ELF-1 (cell line): ENCODE results near the gene HIVEP3.

Experiments used
- DNase-seq: peaks from one replicate; pipeline ENCODE4 v3.0.0-alpha.2; 2016; ENCODE audit warnings: low read depth, low spot score

HIVEP3 gene

GRCh38 chr1:41652384-41653265, 266.1 kb downstream of the HIVEP3 start:
- DNase-seq = no peak

- DNase-seq = no peak
These were observed 268.5 kb downstream of the HIVEP3 start for GRCh38 chr1:41650028-41650880.

GRCh38 chr1:41649396-41650027, 269.2 kb downstream of the HIVEP3 start:
- no peak for DNase-seq

- DNase-seq = no peak
These were observed 269.9 kb downstream of the HIVEP3 start for GRCh38 chr1:41648844-41649243.

- no peak for DNase-seq
These were observed 270.5 kb downstream of the HIVEP3 start for GRCh38 chr1:41648230-41648629.

- no peak for DNase-seq
These were observed 271.2 kb downstream of the HIVEP3 start for GRCh38 chr1:41647221-41648135.

- no peak for DNase-seq
These were observed 272.5 kb downstream of the HIVEP3 start for GRCh38 chr1:41646186-41646585.

GRCh38 chr1:41645062-41645461, 273.7 kb downstream of the HIVEP3 start:
- DNase-seq = no peak

- DNase-seq = no peak
These were observed 275.6 kb downstream of the HIVEP3 start for GRCh38 chr1:41642922-41643821.

- no peak for DNase-seq
These were observed 276.7 kb downstream of the HIVEP3 start for GRCh38 chr1:41641941-41642527.

- DNase-seq = no peak
These were observed 277.3 kb downstream of the HIVEP3 start for GRCh38 chr1:41641475-41641814.

- no peak for DNase-seq
These were observed 277.8 kb downstream of the HIVEP3 start for GRCh38 chr1:41640756-41641474.

GRCh38 chr1:41640141-41640751, 278.5 kb downstream of the HIVEP3 start:
- no peak for DNase-seq

GRCh38 chr1:41639332-41639936, 279.3 kb downstream of the HIVEP3 start:
- no peak for DNase-seq

- no peak for DNase-seq
These were observed 280.4 kb downstream of the HIVEP3 start for GRCh38 chr1:41638086-41639024.

GRCh38 chr1:41637367-41637766, 281.4 kb downstream of the HIVEP3 start:
- no peak for DNase-seq

GRCh38 chr1:41633764-41634163, 285.0 kb downstream of the HIVEP3 start:
- no peak for DNase-seq
